Stimulated activated naive B cell treated with anti-CD40 and anti-IgM and Interleukin-4, amounts not matched to agents 10 μg/mL and 1 μg/mL and 100 μg/mL, for 72 hours (primary cell): ENCODE data around the gene ELK3.
A peak's percentile ranks its signal among the peaks of the same experiment; 100 is the strongest.

ENCODE experiments used
- ATAC-seq, 2 donors: fragments of 150-1000 bp; cut with Tn5 transposase; replicated peaks; 2 replicates each; pipeline ENCODE4 v1.10.0; 2021; ENCODE audit warnings: moderate library complexity in 1 of 2
- DNase-seq: peaks from one replicate; pipeline ENCODE4 v3.0.0; 2021
- H3K27ac Mint-ChIP-seq: one replicate; pipeline ENCODE4 v1.8.0; 2022; ENCODE audit warnings: mild to moderate bottlenecking, mixed read lengths
- H3K27me3 Mint-ChIP-seq, 2 donors: one replicate each; pipeline ENCODE4 v1.8.0; 2022; ENCODE audit warnings: mixed read lengths in 2 of 2
- H3K36me3 Mint-ChIP-seq, 2 donors: one replicate each; pipeline ENCODE4 v1.8.0; 2022; ENCODE audit warnings: mixed read lengths in 2 of 2, mild to moderate bottlenecking in 1 of 2
- H3K4me1 Mint-ChIP-seq, 2 donors: one replicate each; pipeline ENCODE4 v1.8.0; 2022; ENCODE audit warnings: mixed read lengths in 2 of 2, mild to moderate bottlenecking in 1 of 2
- H3K4me3 Mint-ChIP-seq, 2 donors: one replicate each; pipeline ENCODE4 v1.8.0; 2022; ENCODE audit warnings: mild to moderate bottlenecking in 2 of 2, mixed read lengths in 2 of 2, moderate library complexity in 1 of 2
- H3K9me3 Mint-ChIP-seq, 2 donors: one replicate each; pipeline ENCODE4 v1.8.0; 2022; ENCODE audit warnings: mixed read lengths in 2 of 2, mild to moderate bottlenecking in 1 of 2

Gene ELK3

GRCh38 chr12:96226801-96227348 lies 32.7 kb downstream of the ELK3 start:
- no peak for DNase-seq
- Mint-ChIP-seq H3K4me1 (peaks cover 26 to 31% of the 10 kb centered on the region in 2 donors), H3K9me3 (no peaks in the 10 kb centered on the region), H3K4me3 (no peak overlapping the region), H3K36me3 (peaks cover 25 to 51% of the 10 kb centered on the region in 2 donors), H3K27ac (no peak overlapping the region), H3K27me3 (no peaks in the 10 kb centered on the region)
- ATAC-seq: no peak

- Mint-ChIP-seq H3K4me3 (no peak overlapping the region), H3K27me3 (no peaks in the 10 kb centered on the region), H3K9me3 (no peaks in the 10 kb centered on the region), H3K27ac (no peak overlapping the region), H3K36me3 (peaks cover 26 to 48% of the 10 kb centered on the region in 2 donors), H3K4me1 (peaks cover 26 to 33% of the 10 kb centered on the region in 2 donors)
- no peak for DNase-seq
- ATAC-seq: no peak
Measured at GRCh38 chr12:96227365-96228106, 33.4 kb downstream of the ELK3 start.

GRCh38 chr12:96228566-96229248 lies 34.5 kb downstream of the ELK3 start:
- Mint-ChIP-seq H3K27me3 (no peaks in the 10 kb centered on the region), H3K4me3 (no peak overlapping the region), H3K36me3 (peaks cover 26 to 37% of the 10 kb centered on the region in 2 donors), H3K9me3 (no peaks in the 10 kb centered on the region), H3K27ac (no peak overlapping the region), H3K4me1 (peaks cover 20 to 21% of the 10 kb centered on the region in 2 donors)
- DNase-seq: no peak
- no peak for ATAC-seq

- Mint-ChIP-seq H3K4me3 (no peak overlapping the region), H3K4me1 (peaks cover 13 to 17% of the 10 kb centered on the region in 2 donors), H3K27me3 (no peaks in the 10 kb centered on the region), H3K27ac (peak overlapping the region; percentile 22), H3K36me3 (peaks cover 27 to 36% of the 10 kb centered on the region in 2 donors), H3K9me3 (no peaks in the 10 kb centered on the region)
- no peak for DNase-seq
- no peak for ATAC-seq
Measured at GRCh38 chr12:96230646-96231045, 36.5 kb downstream of the ELK3 start.

DNA sequence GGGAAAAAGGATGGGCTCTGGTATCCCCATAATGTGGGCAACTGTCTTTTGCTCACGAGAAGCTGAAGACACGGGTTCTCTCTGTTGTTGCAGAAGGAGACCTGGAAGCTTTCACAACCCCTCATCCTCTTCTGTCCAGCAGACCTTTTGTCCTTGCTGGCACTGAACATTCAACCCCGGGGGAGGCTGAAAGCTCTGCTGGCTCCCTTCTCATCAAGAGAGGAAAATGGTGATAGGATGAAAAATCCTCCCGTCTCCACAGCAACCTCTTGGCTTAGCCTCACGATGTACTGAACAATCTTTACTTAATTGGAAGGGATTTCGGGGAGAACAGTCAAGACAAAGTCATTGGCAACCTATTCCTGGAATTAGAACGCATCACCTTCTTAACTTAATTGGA lies 39.0 kb downstream of the ELK3 start:
- Mint-ChIP-seq H3K36me3 (peaks cover 26 to 34% of the 10 kb centered on the region in 2 donors), H3K27me3 (no peaks in the 10 kb centered on the region), H3K4me3 (no peak overlapping the region), H3K27ac (no peak overlapping the region), H3K4me1 (peaks cover 25 to 33% of the 10 kb centered on the region in 2 donors), H3K9me3 (no peaks in the 10 kb centered on the region)
- DNase-seq (no peak), ATAC-seq (no peak)

DNA sequence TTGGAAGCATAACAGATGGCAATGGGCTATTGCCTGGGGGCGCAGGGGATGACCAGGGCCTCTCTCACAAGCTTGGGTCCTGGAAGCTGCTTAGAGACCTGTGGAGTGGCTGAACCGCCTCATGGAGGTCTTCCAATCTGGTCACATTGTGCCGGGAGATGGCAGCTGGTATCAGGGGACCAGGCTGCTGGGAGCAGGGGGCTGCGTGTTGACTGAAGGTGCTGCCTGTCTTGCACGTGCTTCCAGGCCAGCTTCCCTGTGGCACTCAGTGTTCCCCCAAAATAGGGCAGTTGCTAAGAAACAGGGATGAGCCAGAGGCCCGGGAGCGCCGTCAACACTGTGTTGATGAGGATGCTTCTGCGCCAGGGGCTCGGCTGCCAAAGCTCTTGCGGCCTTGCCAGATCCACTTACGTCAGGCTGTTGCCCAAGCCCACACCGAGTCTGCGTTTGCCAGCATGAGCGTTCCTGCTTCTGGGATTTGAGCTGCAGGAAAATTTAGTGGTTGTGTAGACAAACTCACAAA lies 39.8 kb downstream of the ELK3 start:
- H3K36me3 Mint-ChIP-seq: peaks cover 24 to 31% of the 10 kb centered on the region in 2 donors
- no peak overlapping the region for H3K4me3 Mint-ChIP-seq
- peaks cover 23 to 33% of the 10 kb centered on the region in 2 donors for H3K4me1 Mint-ChIP-seq
- no peaks in the 10 kb centered on the region for H3K9me3 Mint-ChIP-seq
- DNase-seq (no peak), ATAC-seq (no peak)
- no peak overlapping the region for H3K27ac Mint-ChIP-seq
- no peaks in the 10 kb centered on the region for H3K27me3 Mint-ChIP-seq

GRCh38 chr12:96234591-96235483 lies 40.7 kb downstream of the ELK3 start:
- Mint-ChIP-seq H3K4me3 (no peak overlapping the region), H3K4me1 (peaks cover 23 to 33% of the 10 kb centered on the region in 2 donors), H3K9me3 (no peaks in the 10 kb centered on the region), H3K27ac (no peak overlapping the region), H3K36me3 (peaks cover 24 to 35% of the 10 kb centered on the region in 2 donors), H3K27me3 (no peaks in the 10 kb centered on the region)
- ATAC-seq: no peak
- DNase-seq: no peak

GRCh38 chr12:96235484-96235826 lies 41.3 kb downstream of the ELK3 start:
- Mint-ChIP-seq H3K9me3 (no peaks in the 10 kb centered on the region), H3K4me3 (no peak overlapping the region), H3K36me3 (peaks cover 23 to 37% of the 10 kb centered on the region in 2 donors), H3K27me3 (no peaks in the 10 kb centered on the region), H3K4me1 (peaks cover 28 to 37% of the 10 kb centered on the region in 2 donors), H3K27ac (no peak overlapping the region)
- ATAC-seq (no peak), DNase-seq (no peak)

DNA sequence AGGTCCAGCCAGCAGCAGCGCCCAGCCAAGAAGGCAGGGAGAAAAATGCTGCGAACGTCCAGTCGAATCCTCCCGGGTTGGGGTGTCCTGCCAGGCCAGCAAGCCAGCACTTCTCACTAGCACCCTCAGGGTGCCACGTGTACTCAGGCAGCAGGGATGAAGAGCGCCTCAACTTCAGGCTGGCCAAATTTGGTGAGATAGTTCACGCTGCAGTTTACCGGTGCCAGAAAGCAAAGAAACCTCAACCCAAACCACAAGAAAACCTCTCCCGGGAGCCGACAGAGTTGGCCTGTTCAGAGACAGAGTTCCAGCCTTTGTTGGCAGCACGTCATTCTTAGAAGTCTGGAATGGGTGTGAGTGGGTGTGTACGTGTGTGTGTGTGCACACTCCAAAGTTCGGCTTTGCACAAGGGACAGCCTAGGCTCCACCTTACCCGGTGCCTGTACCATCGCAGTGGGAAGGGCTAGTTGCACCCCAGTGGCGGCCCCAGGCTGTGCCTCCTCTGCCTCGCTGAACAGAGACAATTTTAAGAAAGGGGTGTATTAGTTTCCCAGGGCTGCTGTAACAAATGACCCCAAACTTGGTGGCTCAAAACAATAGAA lies 42.1 kb downstream of the ELK3 start:
- DNase-seq (no peak), ATAC-seq (no peak)
- Mint-ChIP-seq H3K4me3 (no peak overlapping the region), H3K27me3 (no peaks in the 10 kb centered on the region), H3K36me3 (peaks cover 25 to 40% of the 10 kb centered on the region in 2 donors), H3K4me1 (peaks cover 30 to 40% of the 10 kb centered on the region in 2 donors), H3K27ac (no peak overlapping the region), H3K9me3 (no peaks in the 10 kb centered on the region)

DNA sequence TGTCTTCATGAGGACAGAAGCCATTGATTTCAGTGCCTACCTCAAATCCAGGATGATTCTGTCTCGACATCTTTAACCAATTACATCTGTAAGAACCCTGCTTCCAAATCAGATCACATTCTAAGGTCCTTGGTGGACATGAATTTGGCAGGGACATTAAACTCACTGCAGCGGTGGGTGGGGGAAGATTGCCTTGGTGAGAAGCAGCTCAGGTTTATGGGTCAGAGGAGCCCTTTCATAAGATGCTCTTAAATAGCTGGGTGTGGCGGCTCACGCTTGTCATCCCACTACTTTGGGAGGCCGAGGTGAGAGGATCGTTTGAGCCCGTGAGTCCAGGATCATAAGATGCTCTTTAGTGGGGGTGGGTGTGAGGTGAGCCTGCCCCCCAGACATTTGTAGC lies 42.9 kb downstream of the ELK3 start:
- no peak for ATAC-seq
- Mint-ChIP-seq H3K36me3 (peaks cover 26 to 39% of the 10 kb centered on the region in 2 donors), H3K4me1 (peaks cover 30 to 36% of the 10 kb centered on the region in 2 donors), H3K27ac (peak overlapping the region; percentile 0), H3K4me3 (no peak overlapping the region), H3K27me3 (no peaks in the 10 kb centered on the region), H3K9me3 (no peaks in the 10 kb centered on the region)
- no peak for DNase-seq

GRCh38 chr12:96237465-96238077 lies 43.4 kb downstream of the ELK3 start:
- H3K36me3 Mint-ChIP-seq: peaks cover 27 to 40% of the 10 kb centered on the region in 2 donors
- no peak for DNase-seq
- H3K4me3 Mint-ChIP-seq: no peak overlapping the region
- no peaks in the 10 kb centered on the region for H3K27me3 Mint-ChIP-seq
- peak; percentile 39 to 55 for ATAC-seq
- H3K9me3 Mint-ChIP-seq: no peaks in the 10 kb centered on the region
- peak overlapping the region; percentile 73 for H3K27ac Mint-ChIP-seq
- H3K4me1 Mint-ChIP-seq: peaks cover 30 to 36% of the 10 kb centered on the region in 2 donors

DNA sequence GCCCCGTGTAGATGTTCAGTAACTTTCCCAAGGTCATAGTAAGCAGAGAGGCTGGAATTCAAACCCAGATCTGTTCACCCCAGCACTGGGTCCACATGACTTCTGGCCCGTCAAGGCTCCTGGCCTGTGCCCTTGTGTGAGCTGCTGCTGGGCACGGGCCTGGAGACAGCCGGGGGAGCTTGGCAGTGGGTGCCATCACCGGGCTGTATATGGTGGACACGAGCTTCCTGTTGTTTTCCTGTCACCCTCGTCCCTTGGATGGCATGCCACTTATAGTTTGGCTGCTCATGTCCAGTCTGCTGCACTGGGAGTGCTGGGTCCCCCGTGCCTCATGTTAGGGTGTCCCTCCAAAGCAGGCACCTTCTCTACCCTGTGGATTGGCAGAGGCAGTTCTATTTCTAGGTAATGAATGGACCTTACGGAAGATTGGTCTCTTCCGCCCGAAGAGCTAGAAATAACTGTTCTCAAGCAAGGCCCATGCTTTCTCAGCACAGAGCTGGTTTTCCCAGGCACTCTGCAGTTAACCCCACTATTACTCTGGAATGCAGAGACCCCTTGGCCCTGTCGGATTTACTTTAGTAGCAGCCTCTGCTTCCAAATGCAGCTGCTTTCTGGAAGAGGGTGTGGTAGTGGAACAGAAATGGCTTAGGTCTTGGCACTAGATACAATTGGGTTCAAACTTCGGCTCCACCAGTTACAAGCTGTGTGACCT lies 44.3 kb downstream of the ELK3 start:
- Mint-ChIP-seq H3K9me3 (no peaks in the 10 kb centered on the region), H3K4me3 (no peak overlapping the region), H3K27me3 (no peaks in the 10 kb centered on the region), H3K36me3 (peaks cover 31 to 48% of the 10 kb centered on the region in 2 donors), H3K27ac (no peak overlapping the region), H3K4me1 (peaks cover 33 to 45% of the 10 kb centered on the region in 2 donors)
- DNase-seq (no peak), ATAC-seq (no peak)
